HPDE6-E6E7 (cell line): ENCODE data around the gene TSKU.

ENCODE experiments used
- DNase-seq: peaks from one replicate; pipeline ENCODE4 v3.0.0; 2011; ENCODE audit warnings: missing footprints; ENCODE audit errors: extremely low spot score

TSKU gene

GRCh38 chr11:76783294-76783895, at the start of gene TSKU:
Gene TSKU, plus strand, starts transcription at chr11:76783356. Its CDS starts 12,261 bp downstream, at chr11:76795617.
- no peak for DNase-seq

GRCh38 chr11:76733906-76734305, 49.2 kb upstream of the TSKU start:
- peak; percentile 84 for DNase-seq

GRCh38 chr11:76734456-76735420, 48.4 kb upstream of the TSKU start:
- no peak for DNase-seq

GRCh38 chr11:76735841-76736240, 47.3 kb upstream of the TSKU start:
- no peak for DNase-seq

GRCh38 chr11:76736266-76736665, 46.9 kb upstream of the TSKU start:
- no peak for DNase-seq

- DNase-seq = no peak
Observed at GRCh38 chr11:76736773-76737495, 46.2 kb upstream of the TSKU start.

GRCh38 chr11:76738618-76739240, 44.4 kb upstream of the TSKU start:
- DNase-seq = no peak

GRCh38 chr11:76739798-76740197, 43.4 kb upstream of the TSKU start:
- no peak for DNase-seq

- DNase-seq = no peak
Observed at GRCh38 chr11:76740772-76741171, 42.4 kb upstream of the TSKU start.

- no peak for DNase-seq
Observed at GRCh38 chr11:76742902-76743301, 40.3 kb upstream of the TSKU start.

GRCh38 chr11:76744186-76745043, 38.7 kb upstream of the TSKU start:
- DNase-seq = no peak

GRCh38 chr11:76745044-76745376, 38.1 kb upstream of the TSKU start:
- DNase-seq = no peak

GRCh38 chr11:76745561-76746207, 37.5 kb upstream of the TSKU start:
- DNase-seq = no peak

- DNase-seq = no peak
Observed at GRCh38 chr11:76747153-76747914, 35.8 kb upstream of the TSKU start.

GRCh38 chr11:76747915-76748860, 35.0 kb upstream of the TSKU start:
- DNase-seq = no peak

GRCh38 chr11:76748948-76749347, 34.2 kb upstream of the TSKU start:
- DNase-seq = no peak

- no peak for DNase-seq
Observed at GRCh38 chr11:76750067-76750466, 33.1 kb upstream of the TSKU start.

GRCh38 chr11:76750746-76751145, 32.4 kb upstream of the TSKU start:
- no peak for DNase-seq
